Smooth muscle cell (in vitro differentiated cells): ENCODE measurements around the gene SSTR5. TPM values are rescaled to one million over a fixed set of nuclear protein-coding genes. Genes with fewer than 3 reads are reported as not detected.

Experiments
- DNase-seq: peaks from one replicate; lab custom pipeline; 2025; ENCODE audit not compliant: unreplicated experiment; lab: John Stamatoyannopoulos, UW
- H2AFZ ChIP-seq: fragments of 200-600 bp; sonication (generic); 2 replicates; pipeline ENCODE4 v1.6.0; 2016; ENCODE audit warnings: antibody characterized with exemption, low read depth, mild to moderate bottlenecking
- H3F3A ChIP-seq: fragments of 200-600 bp; sonication (generic); 2 replicates; pipeline ENCODE4 v1.6.0; 2017; ENCODE audit warnings: antibody characterized with exemption, low read depth
- H3K27ac ChIP-seq: fragments of 200-600 bp; sonication (generic); 2 replicates; pipeline ENCODE4 v1.5.1; 2016; ENCODE audit warnings: low read depth, mild to moderate bottlenecking
- H3K27me3 ChIP-seq: fragments of 200-600 bp; sonication (generic); 2 replicates; pipeline ENCODE4 v1.6.1; 2016; ENCODE audit warnings: low read depth, mild to moderate bottlenecking
- H3K36me3 ChIP-seq: fragments of 200-600 bp; sonication (generic); 2 replicates; pipeline ENCODE4 v1.5.1; 2016; ENCODE audit warnings: low read depth
- H3K4me1 ChIP-seq: fragments of 200-600 bp; sonication (generic); 2 replicates; pipeline ENCODE4 v1.5.1; 2016; ENCODE audit warnings: low read depth
- H3K4me2 ChIP-seq: fragments of 200-600 bp; sonication (generic); 2 replicates; pipeline ENCODE4 v1.6.0; 2016; ENCODE audit warnings: mild to moderate bottlenecking
- H3K4me3 ChIP-seq: fragments of 200-600 bp; sonication (generic); 2 replicates; pipeline ENCODE4 v1.5.1; 2016; ENCODE audit warnings: mild to moderate bottlenecking
- H3K79me2 ChIP-seq: fragments of 200-600 bp; sonication (generic); 2 replicates; pipeline ENCODE4 v1.6.0; 2016; ENCODE audit warnings: low read depth, mild to moderate bottlenecking
- H3K9ac ChIP-seq: fragments of 200-600 bp; sonication (generic); 2 replicates; pipeline ENCODE4 v1.6.0; 2016; ENCODE audit warnings: low read depth
- H3K9me3 ChIP-seq: fragments of 200-600 bp; sonication (generic); replicated peaks from 2 replicates; pipeline ENCODE4 v1.5.1; 2016; ENCODE audit warnings: low read depth
- H4K20me1 ChIP-seq: fragments of 200-600 bp; sonication (generic); 2 replicates; pipeline ENCODE4 v1.6.0; 2016; ENCODE audit warnings: low read depth
- WGBS: methylation state at CpG from one replicate; pipeline ENCODE4 v1.1.7; 2016; ENCODE audit warnings: low lambda C conversion rate; 5-methylcytosine and 5-hydroxymethylcytosine counted together
- polyA plus RNA-seq: library from polyadenylated mRNA; unstranded; fragments of >200 nt; fragmentation: Nextera tagmentation; extraction: Ambion mirVana; gene quantifications from 2 replicates; pipeline ENCODE4 v1.2.1, GENCODE V29; 2016
- total RNA-seq: library from RNA; depleted of rRNA; stranded (reverse); fragments of >200 nt; gene quantifications from 2 replicates; pipeline ENCODE4 v1.2.3, GENCODE V29; 2014
- TF ChIP-seq, protein P1 (sequence below): fragments of 200-600 bp; sonication (generic); IDR thresholded peaks from 2 replicates; pipeline ENCODE4 v1.5.1; 2017; ENCODE audit warnings: borderline replicate concordance, mild to moderate bottlenecking, antibody characterized with exemption; ENCODE audit not compliant: insufficient read depth, poor library complexity, severe bottlenecking

SSTR5 gene
- total and polyA plus RNA-seq, 2 experiments from 2014 or later, result not detected

DNA sequence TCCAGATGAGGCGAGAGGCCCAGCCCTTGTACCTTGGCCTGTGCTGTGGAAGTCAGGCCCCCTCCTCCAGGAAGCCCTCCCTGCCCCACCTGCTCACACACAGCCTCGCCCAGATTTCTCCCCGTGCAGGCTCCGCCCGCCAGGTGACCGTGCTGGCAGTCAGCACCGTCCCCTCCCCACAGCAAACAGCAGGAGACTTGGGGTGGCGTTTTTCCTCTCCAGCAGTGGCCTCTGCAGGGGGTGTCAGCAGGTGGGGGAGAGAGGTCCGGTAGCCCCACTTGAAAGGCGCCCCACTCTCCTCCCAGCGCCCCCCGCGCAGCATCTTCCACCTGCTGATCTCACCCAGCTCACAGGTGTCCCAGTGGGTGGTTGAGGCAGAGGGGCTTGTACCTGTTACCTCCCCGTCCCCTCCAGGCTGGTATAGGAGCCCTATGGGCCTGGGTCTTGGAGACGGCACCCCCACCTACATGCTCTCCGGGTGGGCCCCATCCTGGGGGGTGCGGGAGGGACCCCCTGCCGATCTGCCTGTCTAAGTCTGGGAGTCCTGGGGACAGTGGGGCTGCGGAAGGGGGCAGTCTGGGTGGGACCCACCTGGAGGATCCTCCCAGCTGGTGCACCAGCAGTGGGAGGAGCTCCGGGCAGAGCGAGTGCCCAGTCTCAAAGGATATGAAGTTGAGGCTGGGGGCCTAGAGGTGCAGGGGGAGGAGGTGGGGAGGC is 27.7 kb downstream of the SSTR5 start:
- WGBS, result 86% methylated on average over 19 of the region's 21 CpGs
- H3K4me2 ChIP-seq, result no peak overlapping the region
- no peak for DNase-seq
- peaks cover 2% of the 10 kb centered on the region for H3K27me3 ChIP-seq
- no peak overlapping the region for H3K9ac ChIP-seq
- H3K9me3 ChIP-seq, result no peaks in the 10 kb centered on the region
- no peak overlapping the region for H3K4me3 ChIP-seq
- H4K20me1 ChIP-seq, result no peaks in the 10 kb centered on the region
- TF ChIP-seq, protein P1, sequence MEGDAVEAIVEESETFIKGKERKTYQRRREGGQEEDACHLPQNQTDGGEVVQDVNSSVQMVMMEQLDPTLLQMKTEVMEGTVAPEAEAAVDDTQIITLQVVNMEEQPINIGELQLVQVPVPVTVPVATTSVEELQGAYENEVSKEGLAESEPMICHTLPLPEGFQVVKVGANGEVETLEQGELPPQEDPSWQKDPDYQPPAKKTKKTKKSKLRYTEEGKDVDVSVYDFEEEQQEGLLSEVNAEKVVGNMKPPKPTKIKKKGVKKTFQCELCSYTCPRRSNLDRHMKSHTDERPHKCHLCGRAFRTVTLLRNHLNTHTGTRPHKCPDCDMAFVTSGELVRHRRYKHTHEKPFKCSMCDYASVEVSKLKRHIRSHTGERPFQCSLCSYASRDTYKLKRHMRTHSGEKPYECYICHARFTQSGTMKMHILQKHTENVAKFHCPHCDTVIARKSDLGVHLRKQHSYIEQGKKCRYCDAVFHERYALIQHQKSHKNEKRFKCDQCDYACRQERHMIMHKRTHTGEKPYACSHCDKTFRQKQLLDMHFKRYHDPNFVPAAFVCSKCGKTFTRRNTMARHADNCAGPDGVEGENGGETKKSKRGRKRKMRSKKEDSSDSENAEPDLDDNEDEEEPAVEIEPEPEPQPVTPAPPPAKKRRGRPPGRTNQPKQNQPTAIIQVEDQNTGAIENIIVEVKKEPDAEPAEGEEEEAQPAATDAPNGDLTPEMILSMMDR, result no peak
- no peaks in the 10 kb centered on the region for H3K79me2 ChIP-seq
- no peak overlapping the region for H3K27ac ChIP-seq
- H3K4me1 ChIP-seq, result peaks cover 18% of the 10 kb centered on the region
- no peak overlapping the region for H2AFZ ChIP-seq
- H3F3A ChIP-seq, result no peaks in the 10 kb centered on the region
- H3K36me3 ChIP-seq, result no peaks in the 10 kb centered on the region

DNA sequence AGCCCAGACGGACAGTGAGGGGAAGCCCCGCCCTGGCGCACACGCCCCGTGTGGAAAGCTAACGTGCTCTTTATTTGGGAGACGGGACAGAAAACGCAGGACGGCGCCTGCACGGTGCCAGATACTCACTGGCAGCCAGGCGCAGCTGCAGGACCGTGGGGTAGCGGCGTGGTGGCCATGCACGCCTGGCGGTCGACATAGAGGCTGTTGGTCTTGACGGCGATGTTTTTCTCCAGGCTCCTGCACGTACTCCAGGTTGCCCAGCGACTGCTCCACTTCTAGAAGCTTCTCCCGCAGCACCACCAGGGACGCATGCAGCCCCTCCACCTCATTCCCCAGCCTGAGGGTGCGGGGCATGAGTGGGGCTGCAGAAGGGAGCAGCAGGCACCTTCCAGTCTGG is 28.6 kb downstream of the SSTR5 start:
- Histone ChIP-seq H4K20me1 (no peaks in the 10 kb centered on the region), H3K27me3 (peaks cover 2% of the 10 kb centered on the region), H3K9me3 (no peaks in the 10 kb centered on the region), H3K79me2 (no peaks in the 10 kb centered on the region), H3F3A (no peaks in the 10 kb centered on the region), H3K4me3 (no peak overlapping the region), H3K4me2 (no peak overlapping the region), H3K36me3 (no peaks in the 10 kb centered on the region), H3K27ac (no peak overlapping the region), H2AFZ (no peak overlapping the region), H3K9ac (no peak overlapping the region), H3K4me1 (peaks cover 18% of the 10 kb centered on the region)
- TF ChIP-seq, protein P1, result no peak
- DNase-seq, result no peak
- 85% methylated on average over 20 of the region's 25 CpGs for WGBS

DNA sequence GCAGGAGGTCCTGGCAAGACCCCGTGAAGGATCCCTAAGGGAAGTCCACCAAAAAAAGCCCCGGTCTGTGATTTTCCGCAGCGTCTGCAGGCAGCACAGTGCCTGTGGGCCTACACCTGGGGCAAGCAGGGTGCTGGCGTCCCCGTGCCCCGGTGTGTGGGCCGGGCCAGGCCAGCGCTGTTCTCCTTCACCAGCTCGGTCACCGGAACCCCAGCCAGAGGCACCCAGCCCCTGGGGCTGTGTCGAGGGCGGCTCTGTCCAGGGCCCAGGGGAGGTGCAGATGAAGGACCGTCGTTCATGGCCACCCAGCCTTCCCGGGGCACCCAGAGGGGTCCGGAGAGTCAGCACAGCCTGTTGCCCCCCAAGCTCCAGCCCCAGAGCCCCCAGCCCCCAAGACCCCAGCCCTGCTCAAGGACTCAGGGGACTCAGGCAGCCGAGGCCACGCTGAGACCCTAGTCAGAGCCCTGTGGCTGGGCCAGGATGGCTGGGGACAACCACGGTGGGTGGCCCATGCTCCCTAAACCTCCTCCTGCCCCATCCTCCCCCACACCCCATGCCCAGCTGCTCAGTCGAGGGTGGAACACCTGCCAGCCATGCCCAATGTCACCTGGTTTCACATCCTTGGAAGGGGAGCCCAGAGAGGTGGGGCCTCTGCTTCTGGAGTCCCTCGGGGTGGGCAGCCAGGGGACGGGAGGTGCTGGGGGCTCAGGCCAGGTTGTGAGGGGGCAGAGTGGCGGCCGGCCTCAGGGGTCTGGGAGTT is 29.2 kb downstream of the SSTR5 start:
- no peak overlapping the region for H3K9ac ChIP-seq
- no peaks in the 10 kb centered on the region for H3K36me3 ChIP-seq
- H3K27ac ChIP-seq, result no peak overlapping the region
- TF ChIP-seq, protein P1, result no peak
- no peaks in the 10 kb centered on the region for H3K79me2 ChIP-seq
- DNase-seq, result no peak
- H3K4me2 ChIP-seq, result no peak overlapping the region
- H4K20me1 ChIP-seq, result no peaks in the 10 kb centered on the region
- H3F3A ChIP-seq, result no peaks in the 10 kb centered on the region
- peaks cover 2% of the 10 kb centered on the region for H3K27me3 ChIP-seq
- no peaks in the 10 kb centered on the region for H3K9me3 ChIP-seq
- H2AFZ ChIP-seq, result no peak overlapping the region
- WGBS, result 87% methylated on average over 24 of the region's 25 CpGs
- H3K4me1 ChIP-seq, result peaks cover 18% of the 10 kb centered on the region
- no peak overlapping the region for H3K4me3 ChIP-seq
